Activated CD4-positive, alpha-beta T cell treated with anti-CD3 and anti-CD28 coated beads for 36 hours (primary cell): ENCODE data around the gene ATXN1. TPM values are rescaled to one million over a fixed set of nuclear protein-coding genes. Genes with fewer than 3 reads are reported as not detected.

Experiments used
- ATAC-seq: fragments of 200-7000 bp; cut with Tn5 transposase; one replicate; pipeline ENCODE4 v1.10.0; 2021; ENCODE audit warnings: mild to moderate bottlenecking, moderate library complexity
- CTCF ChIA-PET: fragments of 350-600 bp; sonication (Branson Sonifier 250); formaldehyde crosslinking; loops from one replicate; lab custom pipeline; 2021; ENCODE audit warnings: antibody characterized with exemption; lab: Charles Lee
- POLR2A ChIA-PET: fragments of 350-600 bp; sonication (Branson Sonifier 250); formaldehyde crosslinking; loops from one replicate; lab custom pipeline; 2021; ENCODE audit warnings: antibody characterized with exemption, inconsistent platforms; lab: Charles Lee
- DNase-seq: peaks from one replicate; pipeline ENCODE4 v3.0.0-alpha.2; 2020
- H3K27ac Mint-ChIP-seq: one replicate; pipeline ENCODE4 v1.8.0; 2021; ENCODE audit warnings: mixed read lengths
- H3K27me3 Mint-ChIP-seq: one replicate; pipeline ENCODE4 v1.8.0; 2021; ENCODE audit warnings: mixed read lengths
- H3K36me3 Mint-ChIP-seq: one replicate; pipeline ENCODE4 v1.8.0; 2021; ENCODE audit warnings: low read depth, mixed read lengths
- H3K4me1 Mint-ChIP-seq: one replicate; pipeline ENCODE4 v1.8.0; 2021; ENCODE audit warnings: mixed read lengths
- H3K4me3 Mint-ChIP-seq: one replicate; pipeline ENCODE4 v1.8.0; 2021; ENCODE audit warnings: mild to moderate bottlenecking, moderate library complexity, mixed read lengths
- H3K9me3 Mint-ChIP-seq: one replicate; pipeline ENCODE4 v1.8.0; 2021; ENCODE audit warnings: low read depth, mixed read lengths
- intact Hi-C, 2 experiments: fragments of 100-400 bp; cut with DNase I in 1 of 2; cut with micrococcal nuclease in 1 of 2; formaldehyde crosslinking; loops; one replicate each; pipeline versions ENCODE4 v1.14.2 to v1.15.1; 2022 to 2024; cut with DNase I, micrococcal nuclease
- total RNA-seq, 2 experiments: library from RNA; stranded (reverse); gene quantifications; one replicate each; pipeline ENCODE4 v1.2.3, GENCODE V29; 2021

The ATXN1 gene
- total RNA-seq, 2 experiments from 2014 or later, result 19.8 to 22.8 TPM

- intact Hi-C loops, result loop anchor here in 1 of 2 experiments (5.0 to 10.0 kb wide), 2 partner anchors 175 to 362 kb away; no protein-coding TSS in a partner anchor
- CTCF ChIA-PET, result interaction anchor here (5.6 kb wide), 1 partner anchor 11 kb away, joined by 26 read pairs; no protein-coding TSS in a partner anchor
- H3K4me3 Mint-ChIP-seq, result peak overlapping the region; percentile 54
- no peak for DNase-seq
- peaks cover 92% of the 10 kb centered on the region for H3K4me1 Mint-ChIP-seq
- H3K27me3 Mint-ChIP-seq, result no peaks in the 10 kb centered on the region
- no peak for ATAC-seq
- peak overlapping the region; percentile 81 for H3K27ac Mint-ChIP-seq
- POLR2A ChIA-PET, result no interaction called here
- peaks cover 19% of the 10 kb centered on the region for H3K36me3 Mint-ChIP-seq
- no peaks in the 10 kb centered on the region for H3K9me3 Mint-ChIP-seq
Measured at GRCh38 chr6:16687045-16687444, 74.2 kb downstream of the ATXN1 start.

GRCh38 chr6:16684896-16685554 lies 76.2 kb downstream of the ATXN1 start:
- ATAC-seq (peak; percentile 76), DNase-seq (peak; percentile 95)
- intact Hi-C loops, result loop anchor here (1.0 to 10.0 kb wide), 12 partner anchors 14 to 363 kb away; no protein-coding TSS in a partner anchor
- ChIA-PET POLR2A (no interaction called here), CTCF (interaction anchor here (0.8 to 5.6 kb wide), 4 partner anchors 13 to 171 kb away, joined by 3 to 26 read pairs (median 4); no protein-coding TSS in a partner anchor)
- H3K27ac Mint-ChIP-seq, result peak overlapping the region; percentile 78
- H3K4me3 Mint-ChIP-seq, result peak overlapping the region; percentile 43
- H3K4me1 Mint-ChIP-seq, result peaks cover 86% of the 10 kb centered on the region
- no peaks in the 10 kb centered on the region for H3K27me3 Mint-ChIP-seq
- peaks cover 26% of the 10 kb centered on the region for H3K36me3 Mint-ChIP-seq
- peaks cover 1% of the 10 kb centered on the region for H3K9me3 Mint-ChIP-seq

- ChIA-PET CTCF (interaction anchor here (1.0 kb wide), 1 partner anchor 17 kb away, joined by 3 read pairs; no protein-coding TSS in a partner anchor), POLR2A (no interaction called here)
- Mint-ChIP-seq H3K4me3 (no peak overlapping the region), H3K36me3 (peaks cover 26% of the 10 kb centered on the region), H3K27me3 (no peaks in the 10 kb centered on the region), H3K4me1 (peaks cover 83% of the 10 kb centered on the region), H3K9me3 (peaks cover 1% of the 10 kb centered on the region), H3K27ac (peak overlapping the region; percentile 49)
- intact Hi-C loops, result loop anchor here in 1 of 2 experiments (5.0 to 10.0 kb wide), 2 partner anchors 38 to 359 kb away; no protein-coding TSS in a partner anchor
- no peak for DNase-seq
- ATAC-seq, result no peak
Measured at GRCh38 chr6:16684195-16684689, 77.0 kb downstream of the ATXN1 start.

DNA sequence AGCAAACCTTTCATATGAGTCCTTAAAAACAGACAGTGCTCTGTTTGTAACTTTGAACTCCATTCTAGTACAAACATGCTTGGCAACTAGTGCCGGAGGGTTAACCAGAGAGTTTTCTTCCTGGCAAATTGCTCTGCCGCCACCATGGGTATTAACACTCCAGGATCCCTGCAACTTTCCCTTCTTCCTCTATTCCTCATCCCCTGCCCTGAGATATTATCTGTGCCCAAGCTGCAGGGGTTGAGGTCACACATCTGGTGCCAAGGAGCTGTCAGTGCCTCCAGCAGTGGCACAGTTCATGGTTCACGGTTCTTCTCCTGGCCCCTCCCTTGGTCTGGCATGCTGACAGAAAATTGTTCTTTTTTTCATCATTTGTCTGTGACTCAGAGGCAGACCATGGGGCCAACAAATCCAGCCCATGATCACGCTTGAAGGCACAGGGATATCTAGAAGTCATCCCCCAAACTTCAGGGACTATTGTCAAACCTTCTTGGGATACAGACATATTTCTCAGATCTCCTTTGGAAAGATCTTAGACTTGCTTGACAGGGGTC lies 77.5 kb downstream of the ATXN1 start:
- no peak overlapping the region for H3K4me3 Mint-ChIP-seq

GRCh38 chr6:16681260-16681873 lies 79.9 kb downstream of the ATXN1 start:
- no peak for DNase-seq
- ATAC-seq, result no peak
- peaks cover 74% of the 10 kb centered on the region for H3K4me1 Mint-ChIP-seq
- ChIA-PET CTCF (interaction anchor here (0.8 to 1.0 kb wide), 3 partner anchors 9 to 84 kb away, joined by 3 to 6 read pairs (median 4); no protein-coding TSS in a partner anchor), POLR2A (interaction anchor here (0.6 kb wide), 1 partner anchor 61 kb away, joined by 3 read pairs; no protein-coding TSS in a partner anchor)
- H3K27ac Mint-ChIP-seq, result peak overlapping the region; percentile 19
- H3K36me3 Mint-ChIP-seq, result peaks cover 26% of the 10 kb centered on the region
- intact Hi-C loops, result loop anchor here in 1 of 2 experiments (5.0 to 10.0 kb wide), 2 partner anchors 41 to 357 kb away; no protein-coding TSS in a partner anchor
- no peaks in the 10 kb centered on the region for H3K27me3 Mint-ChIP-seq
- H3K9me3 Mint-ChIP-seq, result peaks cover 1% of the 10 kb centered on the region
- no peak overlapping the region for H3K4me3 Mint-ChIP-seq

More for the DNA sequence above, 77.5 kb downstream of the ATXN1 start:
- ATAC-seq (peak; percentile 57), DNase-seq (peak; percentile 57)
- intact Hi-C loops, result loop anchor here in 1 of 2 experiments (5.0 to 10.0 kb wide), 2 partner anchors 39 to 359 kb away; no protein-coding TSS in a partner anchor
- Mint-ChIP-seq H3K4me1 (peaks cover 82% of the 10 kb centered on the region), H3K27me3 (no peaks in the 10 kb centered on the region), H3K9me3 (peaks cover 1% of the 10 kb centered on the region), H3K27ac (peak overlapping the region; percentile 49), H3K36me3 (peaks cover 26% of the 10 kb centered on the region)
- CTCF ChIA-PET, result interaction anchor here (0.7 to 1.4 kb wide), 5 partner anchors 16 to 228 kb away, joined by 3 to 4 read pairs (median 3); no protein-coding TSS in a partner anchor
- POLR2A ChIA-PET, result no interaction called here

DNA sequence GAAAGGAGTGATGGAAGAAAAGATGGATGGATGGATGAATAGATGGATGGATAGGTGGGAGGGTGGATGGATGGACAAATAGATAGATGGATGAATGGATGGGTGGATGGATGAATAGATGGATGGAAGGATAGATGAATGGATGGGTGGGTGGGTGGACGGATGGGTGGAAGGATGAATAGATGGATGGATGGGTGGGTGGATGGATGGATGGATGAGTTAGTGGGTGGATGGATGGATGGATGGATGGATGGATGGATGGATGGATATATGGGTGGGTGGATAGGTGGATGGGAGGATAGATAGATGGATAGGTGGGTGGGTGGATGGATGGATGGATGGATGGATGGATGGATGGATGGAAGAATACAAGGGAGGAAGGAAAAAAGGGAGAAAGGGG lies 82.2 kb downstream of the ATXN1 start:
- no peak for DNase-seq
- Mint-ChIP-seq H3K36me3 (peaks cover 28% of the 10 kb centered on the region), H3K4me1 (peaks cover 68% of the 10 kb centered on the region), H3K9me3 (peaks cover 1% of the 10 kb centered on the region), H3K27ac (no peak overlapping the region), H3K27me3 (no peaks in the 10 kb centered on the region), H3K4me3 (no peak overlapping the region)
- ChIA-PET CTCF (interaction anchor here (0.6 kb wide), 1 partner anchor 498 kb away, joined by 3 read pairs; no protein-coding TSS in a partner anchor), POLR2A (no interaction called here)
- intact Hi-C loops, result no loop called here
- ATAC-seq, result no peak

GRCh38 chr6:16677458-16677857 lies 83.8 kb downstream of the ATXN1 start:
- Mint-ChIP-seq H3K27me3 (no peaks in the 10 kb centered on the region), H3K27ac (no peak overlapping the region), H3K36me3 (peaks cover 17% of the 10 kb centered on the region), H3K4me1 (peaks cover 57% of the 10 kb centered on the region), H3K4me3 (no peak overlapping the region), H3K9me3 (peaks cover 1% of the 10 kb centered on the region)
- ChIA-PET POLR2A (no interaction called here), CTCF (interaction anchor here (1.0 kb wide), 1 partner anchor 17 kb away, joined by 3 read pairs; no protein-coding TSS in a partner anchor)
- ATAC-seq, result no peak
- no peak for DNase-seq
- intact Hi-C loops, result no loop called here

- DNase-seq (no peak), ATAC-seq (no peak)
- ChIA-PET CTCF (no interaction called here), POLR2A (no interaction called here)
- no peak overlapping the region for H3K4me3 Mint-ChIP-seq
- H3K27ac Mint-ChIP-seq, result peak overlapping the region; percentile 74
- peaks cover 1% of the 10 kb centered on the region for H3K9me3 Mint-ChIP-seq
- H3K4me1 Mint-ChIP-seq, result peaks cover 59% of the 10 kb centered on the region
- H3K36me3 Mint-ChIP-seq, result peaks cover 16% of the 10 kb centered on the region
- intact Hi-C loops, result no loop called here
- H3K27me3 Mint-ChIP-seq, result no peaks in the 10 kb centered on the region
Measured at GRCh38 chr6:16676978-16677377, 84.3 kb downstream of the ATXN1 start.

DNA sequence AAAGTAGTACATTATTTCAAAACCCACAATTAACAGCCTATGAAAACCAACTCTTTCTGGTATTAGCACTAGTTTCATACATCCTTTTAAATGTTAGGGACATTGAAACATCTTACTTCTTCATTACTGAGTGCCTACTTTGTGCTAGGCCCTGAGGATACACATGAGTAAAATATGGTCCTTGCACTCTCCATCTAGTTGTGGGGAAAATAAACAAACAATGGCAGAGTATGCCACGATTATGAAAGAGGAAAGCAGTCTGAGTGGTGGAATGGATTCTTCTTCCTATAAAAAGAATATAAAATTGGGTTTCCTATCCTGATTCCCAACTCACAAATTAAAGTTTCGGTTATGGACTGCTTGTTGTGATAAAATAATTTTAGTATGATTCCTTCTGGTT lies 84.9 kb downstream of the ATXN1 start:
- ChIA-PET CTCF (no interaction called here), POLR2A (no interaction called here)
- intact Hi-C loops, result no loop called here
- H3K27ac Mint-ChIP-seq, result peak overlapping the region; percentile 74
- ATAC-seq (no peak), DNase-seq (no peak)
- peaks cover 12% of the 10 kb centered on the region for H3K36me3 Mint-ChIP-seq
- no peaks in the 10 kb centered on the region for H3K9me3 Mint-ChIP-seq
- no peaks in the 10 kb centered on the region for H3K27me3 Mint-ChIP-seq
- peaks cover 58% of the 10 kb centered on the region for H3K4me1 Mint-ChIP-seq
- H3K4me3 Mint-ChIP-seq, result no peak overlapping the region

- no peaks in the 10 kb centered on the region for H3K27me3 Mint-ChIP-seq
- H3K4me3 Mint-ChIP-seq, result no peak overlapping the region
- no peaks in the 10 kb centered on the region for H3K9me3 Mint-ChIP-seq
- H3K4me1 Mint-ChIP-seq, result peaks cover 64% of the 10 kb centered on the region
- peaks cover 9% of the 10 kb centered on the region for H3K36me3 Mint-ChIP-seq
- POLR2A ChIA-PET, result interaction anchor here (0.6 kb wide), 1 partner anchor 16 kb away, joined by 7 read pairs; no protein-coding TSS in a partner anchor
- intact Hi-C loops, result no loop called here
- CTCF ChIA-PET, result interaction anchor here (0.6 to 0.7 kb wide), 2 partner anchors 78 to 318 kb away, joined by 3 to 4 read pairs; no protein-coding TSS in a partner anchor
- no peak for DNase-seq
- H3K27ac Mint-ChIP-seq, result no peak overlapping the region
- ATAC-seq, result no peak
Measured at GRCh38 chr6:16674801-16675392, 86.4 kb downstream of the ATXN1 start.
